ENCODE data around the gene TPST2.

GRCh38 chr22:26529345-26529744 lies 60.6 kb downstream of the TPST2 start:
- TF ChIP-seq SRF (IDR thresholded peaks at IDR 0.05; ENCODE audit: low read depth in 2 of 2, low read length in 2 of 2) (no peak), POLR2AphosphoS5 (IDR thresholded peaks at IDR 0.05; ENCODE audit: low read length) (no peak), CTCF (IDR thresholded peaks at IDR 0.05 in 2 of 3, conservative IDR thresholded peaks at IDR 0.05 in 1 of 3; ENCODE audit: control insufficient read depth in 2 of 3, extremely low read depth in 1 of 3, insufficient read depth in 1 of 3, low read depth in 3 of 3, low read length in 3 of 3) (no peak), SKIL (IDR thresholded peaks at IDR 0.05; ENCODE audit: low read depth, poor library complexity, severe bottlenecking) (no peak)
